OCI-LY1 (cell line): Measurements from ENCODE around the gene PSTPIP1.

Experiments
- H2AFZ ChIP-seq: fragments of 200-600 bp; sonication (generic), shearing (Covaris generic); 2 replicates; pipeline ENCODE4 v1.6.0; 2014; ENCODE audit warnings: antibody characterized with exemption, mild to moderate bottlenecking, low read length
- H3F3A ChIP-seq: fragments of 200-600 bp; sonication (generic), shearing (Covaris generic); 2 replicates; pipeline ENCODE4 v1.6.0; 2014; ENCODE audit warnings: mild to moderate bottlenecking, antibody characterized with exemption, low read length, moderate library complexity; ENCODE audit not compliant: insufficient read depth
- H3K27ac ChIP-seq: fragments of 200-600 bp; sonication (generic); 2 replicates; pipeline ENCODE4 v1.5.1; 2014; ENCODE audit warnings: low read length, mixed run types, mild to moderate bottlenecking, low read depth; ENCODE audit not compliant: poor library complexity, severe bottlenecking
- H3K27me3 ChIP-seq: fragments of 200-600 bp; sonication (generic); 2 replicates; pipeline ENCODE4 v1.6.0; 2014; ENCODE audit warnings: antibody characterized with exemption, mild to moderate bottlenecking, low read length, moderate library complexity; ENCODE audit not compliant: insufficient read depth
- H3K36me3 ChIP-seq: fragments of 200-600 bp; sonication (generic); 2 replicates; pipeline ENCODE4 v1.6.1; 2014; ENCODE audit warnings: mild to moderate bottlenecking, antibody characterized with exemption, low read length, moderate library complexity, mixed read lengths; ENCODE audit not compliant: insufficient read depth
- H3K4me1 ChIP-seq: fragments of 200-600 bp; sonication (generic); 2 replicates; pipeline ENCODE4 v1.5.1; 2014; ENCODE audit warnings: mild to moderate bottlenecking, low read length, moderate library complexity; ENCODE audit not compliant: insufficient read depth, severe bottlenecking
- H3K4me2 ChIP-seq: fragments of 200-600 bp; sonication (generic), shearing (Covaris generic); 2 replicates; pipeline ENCODE4 v1.6.1; 2014; ENCODE audit warnings: low read length
- H3K4me3 ChIP-seq: fragments of 200-600 bp; sonication (generic); 2 replicates; pipeline ENCODE4 v1.5.1; 2014; ENCODE audit warnings: low read length, low read depth, mild to moderate bottlenecking, mixed read lengths; ENCODE audit not compliant: poor library complexity, severe bottlenecking
- H3K79me2 ChIP-seq: fragments of 200-600 bp; shearing (Covaris generic); 2 replicates; pipeline ENCODE4 v1.6.1; 2016; ENCODE audit warnings: mixed run types, low read length, mixed read lengths; ENCODE audit not compliant: insufficient read depth
- H3K9ac ChIP-seq: fragments of 200-600 bp; sonication (generic), shearing (Covaris generic); 2 replicates; pipeline ENCODE4 v1.6.1; 2014; ENCODE audit warnings: mild to moderate bottlenecking, low read length, mixed read lengths
- H3K9me2 ChIP-seq: fragments of 200-600 bp; sonication (generic), shearing (Covaris generic); 2 replicates; pipeline ENCODE4 v1.6.1; 2014; ENCODE audit warnings: low read depth, mild to moderate bottlenecking, low read length, mixed read lengths
- H3K9me3 ChIP-seq: fragments of 200-600 bp; shearing (Covaris generic); 2 replicates; pipeline ENCODE4 v1.6.1; 2014; ENCODE audit warnings: low read length, mixed read lengths
- H4K20me1 ChIP-seq: fragments of 200-600 bp; sonication (generic), shearing (Covaris generic); 2 replicates; pipeline ENCODE4 v1.6.0; 2016; ENCODE audit warnings: mild to moderate bottlenecking, low read length; ENCODE audit not compliant: insufficient read depth
- CTCF ChIP-seq: fragments of 200-600 bp; sonication (generic), shearing (Covaris generic); IDR thresholded peaks from 2 replicates; pipeline ENCODE4 v1.5.1; 2017; ENCODE audit warnings: mild to moderate bottlenecking, antibody characterized with exemption, low read length, moderate library complexity, mixed read lengths
- EZH2 ChIP-seq: fragments of 200-600 bp; sonication (generic), shearing (Covaris generic); IDR thresholded peaks from 2 replicates; pipeline ENCODE4 v1.8.0; 2017; ENCODE audit warnings: borderline replicate concordance, mixed run types, mild to moderate bottlenecking, antibody characterized with exemption, low read length, moderate library complexity, mixed read lengths

PSTPIP1 gene

GRCh38 chr15:76994496-76994895, 430 bp upstream of the PSTPIP1 start:
- H3K27ac ChIP-seq = no peak overlapping the region
- H3K9me2 ChIP-seq = no peaks in the 10 kb centered on the region
- H3K4me1 ChIP-seq = peaks cover 19% of the 10 kb centered on the region
- peak overlapping the region; percentile 57; the same call in 1 of the 2 replicates for H3K4me2 ChIP-seq
- H3F3A ChIP-seq = no peaks in the 10 kb centered on the region
- H3K79me2 ChIP-seq = no peaks in the 10 kb centered on the region
- peak overlapping the region; percentile 47 for H3K4me3 ChIP-seq
- H4K20me1 ChIP-seq = no peaks in the 10 kb centered on the region
- TF ChIP-seq EZH2 = no peak
- no peak for TF ChIP-seq CTCF
- no peaks in the 10 kb centered on the region for H3K36me3 ChIP-seq
- no peaks in the 10 kb centered on the region for H3K9me3 ChIP-seq
- H3K9ac ChIP-seq = no peak overlapping the region; the same call in 1 of the 2 replicates
- H3K27me3 ChIP-seq = no peaks in the 10 kb centered on the region; the same call in 1 of the 2 replicates
- H2AFZ ChIP-seq = no peak overlapping the region

DNA sequence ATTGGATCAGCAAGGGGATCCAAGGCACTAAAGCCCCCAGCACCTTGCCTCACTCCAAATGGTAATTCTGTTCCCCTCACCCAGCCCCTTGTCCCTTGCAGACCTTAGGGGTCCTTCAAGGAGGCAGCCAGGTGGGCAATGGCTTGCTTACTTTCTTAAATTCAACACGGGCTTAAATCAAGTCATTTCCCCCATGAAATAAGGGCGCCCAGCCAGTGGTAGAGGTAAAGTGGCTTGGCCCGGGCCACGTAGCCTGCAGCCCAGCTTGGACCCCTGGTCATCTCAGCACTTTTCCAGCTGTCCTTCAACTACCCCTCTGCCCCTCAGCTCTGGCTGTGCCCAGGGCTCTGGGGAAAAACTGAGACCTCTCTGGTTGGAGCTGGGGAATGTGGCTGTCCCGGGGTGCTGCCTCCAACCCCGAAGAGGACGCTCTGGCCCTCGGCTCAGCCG, 1.2 kb downstream of the PSTPIP1 start:
- H3K36me3 ChIP-seq = no peaks in the 10 kb centered on the region
- H3F3A ChIP-seq = no peaks in the 10 kb centered on the region
- H3K27ac ChIP-seq = no peak overlapping the region
- no peaks in the 10 kb centered on the region for H3K27me3 ChIP-seq
- no peaks in the 10 kb centered on the region for H3K9me3 ChIP-seq
- H3K4me2 ChIP-seq = peak overlapping the region; percentile 57; the same call in 1 of the 2 replicates
- H4K20me1 ChIP-seq = no peaks in the 10 kb centered on the region
- no peaks in the 10 kb centered on the region for H3K79me2 ChIP-seq
- no peak for TF ChIP-seq CTCF
- no peak for TF ChIP-seq EZH2
- H3K9me2 ChIP-seq = no peaks in the 10 kb centered on the region
- peak overlapping the region; percentile 47 for H3K4me3 ChIP-seq
- peaks cover 19% of the 10 kb centered on the region for H3K4me1 ChIP-seq
- H3K9ac ChIP-seq = no peak overlapping the region
- H2AFZ ChIP-seq = no peak overlapping the region

DNA sequence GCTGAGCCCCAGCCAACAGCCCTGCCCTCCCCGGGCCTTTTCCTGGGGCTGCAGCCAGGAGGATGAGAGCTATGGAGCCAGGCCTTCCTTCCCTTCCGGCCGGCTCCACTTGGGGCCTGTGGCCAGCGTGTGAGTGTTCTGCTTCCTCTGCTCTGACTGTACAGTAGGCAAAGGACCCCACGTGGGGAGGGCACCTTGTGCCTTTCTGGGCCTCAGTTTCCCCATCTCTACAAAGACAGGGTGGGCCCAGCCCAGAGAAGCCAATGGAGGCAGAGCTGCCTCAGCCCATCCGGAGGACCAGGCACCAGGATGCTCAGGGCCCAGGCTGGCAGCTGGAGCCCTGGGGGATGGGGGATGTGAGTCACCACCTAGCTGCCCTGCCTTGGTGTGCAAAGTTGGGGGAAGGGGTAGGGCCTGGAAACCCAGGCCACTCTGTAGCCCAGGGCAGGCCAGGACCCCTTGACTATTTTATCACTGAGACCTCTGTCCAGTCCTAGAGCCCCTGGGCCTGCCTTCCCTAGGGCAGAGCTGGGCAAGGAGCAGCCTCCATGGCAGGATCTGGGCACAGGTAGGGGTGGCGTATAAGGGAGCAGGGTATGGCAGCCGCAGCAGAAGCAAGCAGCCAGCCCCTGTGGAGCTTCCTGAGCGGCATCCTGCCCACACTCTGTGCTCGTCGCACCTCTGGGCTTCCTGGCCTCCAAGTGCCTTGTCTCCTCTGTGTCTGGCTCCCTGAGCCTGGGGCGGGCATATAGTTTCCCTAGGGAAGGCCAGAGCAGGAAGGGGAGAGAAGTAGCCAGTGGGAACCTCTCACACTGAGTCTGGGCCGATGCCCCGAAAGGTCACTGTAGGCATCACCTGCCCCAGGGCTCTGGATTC, 1.8 kb downstream of the PSTPIP1 start:
- H3F3A ChIP-seq = no peaks in the 10 kb centered on the region
- H3K9me3 ChIP-seq = no peaks in the 10 kb centered on the region
- H3K36me3 ChIP-seq = no peaks in the 10 kb centered on the region
- H3K4me2 ChIP-seq = no peak overlapping the region
- H3K4me1 ChIP-seq = peaks cover 19% of the 10 kb centered on the region
- H2AFZ ChIP-seq = no peak overlapping the region
- no peaks in the 10 kb centered on the region for H3K9me2 ChIP-seq
- H3K4me3 ChIP-seq = no peak overlapping the region
- H3K27ac ChIP-seq = no peak overlapping the region
- no peaks in the 10 kb centered on the region for H3K79me2 ChIP-seq
- H3K9ac ChIP-seq = no peak overlapping the region
- H4K20me1 ChIP-seq = no peaks in the 10 kb centered on the region
- H3K27me3 ChIP-seq = no peaks in the 10 kb centered on the region
- TF ChIP-seq CTCF (no peak), EZH2 (no peak)
